ENCODE data around the gene ACSL4.

Gene ACSL4

GRCh38 chrX:109624641-109625616, 108.1 kb downstream of the ACSL4 start, which contains the start of gene KCNE5:
Gene KCNE5 (minus strand): TSS chrX:109625172. CDS start chrX:109625020, 152 bp downstream.
- H3K27ac ChIP-seq = no peak within 1 kb of the TSS

DNA sequence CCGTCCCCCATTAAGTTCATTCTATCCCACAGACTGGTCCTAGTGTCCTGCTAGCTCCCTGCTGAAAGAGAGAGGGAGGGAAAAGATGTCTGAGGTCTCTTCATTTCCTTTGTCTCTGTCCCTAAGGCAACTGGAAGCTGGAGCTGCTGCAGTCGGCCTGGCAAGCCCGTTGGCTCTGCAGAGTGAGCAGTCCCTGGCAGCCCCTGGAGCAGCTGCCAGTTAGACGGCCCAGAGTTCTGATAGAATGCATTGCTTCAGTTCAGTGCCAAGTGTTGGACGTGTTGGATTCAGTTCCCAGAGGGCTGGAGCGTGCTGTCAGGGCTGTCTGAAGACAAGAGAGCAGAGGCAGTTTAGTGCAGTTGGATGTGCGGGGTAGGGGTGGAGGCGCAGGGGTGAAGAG, 109.1 kb downstream of the ACSL4 start:
- DNase-seq (ENCODE audit: low read depth, low spot score) = no peak
- H3K27ac ChIP-seq = no peak overlapping the region

More at GRCh38 chrX:109624641-109625616, 108.1 kb downstream of the ACSL4 start, which contains the start of gene KCNE5:
- no peak for DNase-seq (ENCODE audit: low read depth, low spot score)

- no peak overlapping the region for H3K27ac ChIP-seq
- DNase-seq (ENCODE audit: low read depth, low spot score) = no peak
These were observed 110.8 kb downstream of the ACSL4 start for GRCh38 chrX:109622270-109622669.

DNA sequence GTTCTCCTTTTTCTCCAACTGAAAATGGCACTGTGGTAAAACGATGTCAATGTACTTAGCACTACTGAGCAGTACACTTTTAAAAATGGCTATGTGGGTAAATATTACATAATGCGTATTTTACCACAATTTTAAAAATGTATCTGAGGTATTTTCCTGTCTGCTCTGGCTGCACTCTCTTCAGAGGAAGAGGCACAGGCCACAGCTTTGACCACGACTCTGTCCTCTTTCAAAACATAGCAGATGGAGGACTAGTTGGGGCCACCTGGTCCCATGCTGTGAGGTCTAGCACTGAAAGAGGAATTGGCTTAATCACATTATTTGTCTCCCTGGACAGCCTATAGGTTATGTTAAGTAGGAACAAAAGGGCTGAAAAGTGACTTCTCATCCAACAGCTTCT, 113.3 kb downstream of the ACSL4 start:
- no peak overlapping the region for H3K27ac ChIP-seq
- no peak for DNase-seq (ENCODE audit: low read depth, low spot score)

DNA sequence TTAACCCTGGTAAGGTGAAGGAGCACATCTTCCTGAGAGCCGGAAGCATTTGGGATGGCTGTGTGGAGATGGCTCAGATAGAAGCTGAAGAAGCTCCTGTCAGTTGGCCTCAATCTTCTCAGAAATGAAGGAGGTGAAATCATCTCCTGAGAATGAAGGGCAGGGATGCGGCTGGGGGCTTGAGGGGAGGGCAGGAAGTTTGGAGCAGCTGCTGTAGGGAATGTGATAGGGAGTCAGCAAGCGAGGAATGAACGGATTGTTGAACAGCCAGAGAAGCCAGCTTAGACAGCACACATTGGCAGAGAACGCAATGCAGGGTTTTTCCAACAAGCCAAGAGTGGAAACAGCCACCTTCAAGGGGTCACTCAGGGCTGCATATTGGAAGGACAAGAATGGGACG, 118.1 kb downstream of the ACSL4 start:
- DNase-seq (ENCODE audit: low read depth, low spot score) = no peak
- H3K27ac ChIP-seq = no peak overlapping the region

DNA sequence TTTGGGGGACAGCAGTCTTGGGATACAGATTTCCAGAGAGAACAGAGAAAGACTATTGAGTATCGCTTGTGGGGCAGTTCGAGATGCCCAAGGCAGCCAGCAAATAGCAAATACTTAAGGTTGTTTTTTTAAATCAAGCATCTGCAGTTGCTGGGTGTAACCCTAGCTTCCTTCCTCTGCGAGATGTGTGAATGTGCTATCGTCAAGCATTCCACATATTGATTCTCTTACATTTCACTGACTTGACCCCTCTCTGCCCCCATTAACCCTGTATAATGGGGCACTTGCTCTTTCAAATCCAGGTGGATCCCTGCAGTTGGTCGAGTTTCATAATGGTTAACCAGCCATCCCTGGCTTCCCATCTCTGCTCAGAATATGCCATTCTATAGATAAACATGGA, 131.6 kb downstream of the ACSL4 start:
- DNase-seq (ENCODE audit: low read depth, low spot score) = no peak
- no peak overlapping the region for H3K27ac ChIP-seq

DNA sequence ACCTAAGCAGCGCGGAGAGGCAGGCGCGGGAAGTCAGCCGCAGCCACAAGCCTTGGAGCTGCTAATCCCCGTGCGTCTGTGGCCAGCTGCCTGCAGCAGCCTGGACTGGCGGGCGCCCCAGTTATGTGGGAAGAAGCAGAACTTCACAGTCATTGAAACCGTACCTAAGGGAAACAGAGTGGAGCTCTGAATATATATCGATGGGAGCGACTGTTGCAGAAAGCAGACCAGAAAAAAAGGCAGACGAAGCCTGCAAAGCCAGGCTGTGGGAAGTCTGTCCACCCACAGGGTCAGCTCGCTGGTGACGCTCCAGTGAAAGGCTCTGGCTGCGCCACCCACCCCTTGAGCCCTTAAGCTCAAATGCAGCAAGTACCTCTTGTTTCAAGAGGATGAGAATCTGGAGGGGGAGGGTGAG, 132.8 kb downstream of the ACSL4 start:
- H3K27ac ChIP-seq = no peak overlapping the region
- no peak for DNase-seq (ENCODE audit: low read depth, low spot score)

GRCh38 chrX:109596015-109596414, 137.0 kb downstream of the ACSL4 start:
- no peak for DNase-seq (ENCODE audit: low read depth, low spot score)
- no peak overlapping the region for H3K27ac ChIP-seq
